K562 (cell line): ENCODE results near the gene LHX5. TPM values are rescaled to one million over a fixed set of nuclear protein-coding genes. Genes with fewer than 3 reads are reported as not detected.
A peak's percentile ranks its signal among the peaks of the same experiment; 100 is the strongest.

ENCODE experiments used
- C11orf30 ChIP-seq: fragments of 450-650 bp; IDR thresholded peaks from 2 replicates; pipeline ENCODE4 v1.6.1; 2016; ENCODE audit warnings: low read depth, mild to moderate bottlenecking
- CBFA2T2 ChIP-seq: fragments of 450-650 bp; conservative IDR thresholded peaks from 2 replicates; pipeline ENCODE4 v1.6.1; 2017; ENCODE audit warnings: mild to moderate bottlenecking
- CBX3 ChIP-seq, 2 experiments: IDR thresholded peaks; 1 replicate in 1 of 2; 2 replicates in 1 of 2; pipeline ENCODE4 v1.6.1; 2012; ENCODE audit warnings: inconsistent platforms in 2 of 2, low read length in 2 of 2, borderline replicate concordance in 1 of 2, control low read depth in 1 of 2
- CEBPB ChIP-seq: fragments of 450-650 bp; IDR thresholded peaks from 2 replicates; pipeline ENCODE4 v1.6.1; 2016; ENCODE audit warnings: missing genetic modification characterization, missing compliant biosample characterization
- EP300 ChIP-seq: IDR thresholded peaks from 2 replicates; pipeline ENCODE4 v1.6.1; 2012; ENCODE audit warnings: low read length, improper control_type of control experiment
- HNRNPL ChIP-seq: fragments of 200-400 bp; formaldehyde crosslinking; IDR thresholded peaks from 2 replicates; pipeline ENCODE4 v1.6.1; 2017; ENCODE audit warnings: low read depth, mild to moderate bottlenecking, low read length
- L3MBTL2 ChIP-seq: fragments of 450-650 bp; IDR thresholded peaks from 2 replicates; pipeline ENCODE4 v1.6.1; 2016; ENCODE audit warnings: mild to moderate bottlenecking, moderate library complexity
- MIER1 ChIP-seq: fragments of 450-650 bp; IDR thresholded peaks from 2 replicates; pipeline ENCODE4 v1.6.1; 2016; ENCODE audit warnings: antibody characterized with exemption, mild to moderate bottlenecking, low read depth
- MTF1 ChIP-seq: fragments of 250-450 bp; sonication (Bioruptor Pico); IDR thresholded peaks from 2 replicates; pipeline ENCODE4 v1.9.0; 2021; ENCODE audit warnings: moderate library complexity, mild to moderate bottlenecking, inconsistent platforms, borderline replicate concordance
- NR2C2 ChIP-seq, 2 experiments: fragments of 200-800 bp in 1 of 2; sonication (Bioruptor generic) in 1 of 2; sonication (generic) in 1 of 2; formaldehyde crosslinking in 1 of 2; IDR thresholded peaks; 2 replicates each; pipeline versions ENCODE4 v1.6.1 to v1.8.0; 2016 to 2022; ENCODE audit warnings: mild to moderate bottlenecking in 1 of 2, missing compliant biosample characterization in 1 of 2, missing genetic modification characterization in 1 of 2, missing genetic modification reagents in 1 of 2
- PHF20 ChIP-seq: fragments of 450-650 bp; IDR thresholded peaks from 2 replicates; pipeline ENCODE4 v1.6.1; 2018; ENCODE audit not compliant: partially characterized antibody
- PML ChIP-seq: IDR thresholded peaks from 2 replicates; pipeline ENCODE4 v1.6.1; 2012; ENCODE audit warnings: low read length, inconsistent platforms
- TARDBP ChIP-seq: fragments of 450-650 bp; IDR thresholded peaks from 2 replicates; pipeline ENCODE4 v1.6.1; 2016
- TRIM24 ChIP-seq, 2 experiments: fragments of 450-650 bp; IDR thresholded peaks; 2 replicates each; pipeline ENCODE4 v1.6.1; 2016
- ZBED1 ChIP-seq: IDR thresholded peaks from 2 replicates; pipeline ENCODE4 v1.6.1; 2014
- ZNF224 ChIP-seq: sonication (generic); formaldehyde crosslinking; IDR thresholded peaks from 2 replicates; pipeline ENCODE4 v1.8.0; 2022; ENCODE audit warnings: mild to moderate bottlenecking, missing genetic modification reagents
- polyA plus RNA-seq, 8 experiments: library from polyadenylated mRNA; depleted of rRNA in 4 of 8; stranded (reverse) in 5 of 8; unstranded in 3 of 8; fragments of >200 nt; fragmentation: Nextera tagmentation in 2 of 8; fragmentation: Illumina TruSeq in 1 of 8; extraction: Ambion mirVana in 2 of 8; extraction: Trizol in 1 of 8; gene quantifications; 2 replicates each; pipeline versions ENCODE4 v1.2.1 to v1.2.3, GENCODE V29; 2011 to 2014; ENCODE audit warnings: inconsistent platforms in 1 of 8, missing spikeins in 1 of 8
- total RNA-seq, 7 experiments: library from RNA; depleted of rRNA in 6 of 7; stranded (reverse); fragments of >200 nt in 6 of 7; fragmentation: Illumina TruSeq in 2 of 7; extraction: Trizol in 2 of 7; gene quantifications; 2 replicates each; pipeline versions ENCODE4 v1.2.1 to v1.2.3, GENCODE V29; 2011 to 2021; ENCODE audit warnings: low replicate concordance in 1 of 7
- TF ChIP-seq, protein P1 (sequence below): fragments of 450-650 bp; formaldehyde crosslinking; IDR thresholded peaks from 2 replicates; pipeline ENCODE4 v1.4.0; 2022; ENCODE audit warnings: missing genetic modification characterization
- TF ChIP-seq, protein P2 (sequence below): fragments of 450-650 bp; IDR thresholded peaks from 2 replicates; pipeline ENCODE4 v1.6.1; 2014; ENCODE audit warnings: low read depth, mild to moderate bottlenecking, moderate library complexity, borderline replicate concordance
- TF ChIP-seq, protein P3 (sequence below), 2 experiments: fragments of 200-800 bp in 1 of 2; sonication (Bioruptor generic) in 1 of 2; sonication (generic) in 1 of 2; formaldehyde crosslinking in 1 of 2; IDR thresholded peaks in 1 of 2; conservative IDR thresholded peaks in 1 of 2; 2 replicates each; pipeline versions ENCODE4 v1.5.0 to v1.6.1; 2016 to 2020; ENCODE audit warnings: missing compliant biosample characterization in 1 of 2, missing genetic modification characterization in 1 of 2, missing genetic modification reagents in 1 of 2
- TF ChIP-seq, protein P4 (sequence below), 2 experiments: fragments of 450-650 bp in 1 of 2; sonication (generic) in 1 of 2; formaldehyde crosslinking; conservative IDR thresholded peaks; 2 replicates each; pipeline versions ENCODE4 v1.4.0 to v1.8.1; 2020 to 2022; ENCODE audit warnings: mild to moderate bottlenecking in 1 of 2, missing genetic modification reagents in 1 of 2

LHX5 gene
- total and polyA plus RNA-seq, 9 of the 15 experiments (the other 6 are each of a cell fraction or from before 2014, with no cell fraction given): 0.04 to 0.17 (median 0.05) TPM; not detected in 6

DNA sequence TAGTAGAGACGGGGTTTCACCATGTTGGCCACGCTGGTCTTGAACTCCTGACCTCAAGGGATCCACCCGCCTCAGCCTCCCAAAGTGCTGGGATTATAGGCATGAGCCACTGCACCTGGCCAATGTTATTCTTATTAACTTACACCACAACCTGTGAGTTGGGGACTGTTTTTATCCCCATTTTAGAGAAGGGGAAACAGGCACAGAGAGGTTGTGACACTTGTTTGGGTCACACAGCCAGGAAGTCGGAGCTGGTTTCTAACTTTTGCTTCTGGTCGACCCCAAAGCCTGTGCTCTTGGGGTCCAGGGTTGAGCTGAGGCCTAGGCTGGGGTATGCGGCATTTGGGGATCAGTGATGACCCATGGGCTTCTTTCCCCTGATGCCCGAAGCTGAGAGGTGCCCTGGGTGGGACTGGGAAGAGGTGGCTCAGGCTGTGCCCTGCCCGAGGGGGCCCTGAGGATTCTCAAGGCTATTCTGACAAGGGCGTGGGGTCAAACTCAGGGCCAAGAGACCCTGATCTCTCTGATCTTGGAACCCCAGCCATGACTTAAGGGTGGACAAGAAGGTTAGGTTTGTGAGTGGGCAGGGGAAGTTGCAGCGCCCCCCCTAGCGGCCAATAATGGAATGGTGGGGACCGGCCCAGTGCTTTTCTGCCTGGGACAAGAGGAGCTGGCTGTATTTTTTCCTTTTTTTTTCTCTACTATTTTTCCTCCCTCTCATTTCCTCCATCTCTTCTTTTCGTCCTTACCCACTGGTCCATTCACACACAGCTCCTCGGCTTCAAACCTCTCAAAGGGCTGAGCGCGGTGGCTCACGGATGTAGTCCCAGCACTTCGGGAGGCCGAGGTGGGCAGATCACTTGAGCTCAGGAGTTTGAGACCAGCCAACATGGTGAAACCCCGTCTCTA lies 46.5 kb downstream of the LHX5 start (continued):
- 0 out of 2 replicates have a peak, but pooled peaks have one; percentile 9 for TF ChIP-seq NR2C2 (CRISPR knock-in tag; IDR thresholded peaks at IDR 0.05)
- TF ChIP-seq NR2C2 (tag; IDR thresholded peaks at IDR 0.05): no peak
- TF ChIP-seq HNRNPL: no peak
- TF ChIP-seq PML: no peak
- TF ChIP-seq CBFA2T2: no peak
- no peak for TF ChIP-seq TRIM24 (IDR thresholded peaks at IDR 0.05)
- TF ChIP-seq L3MBTL2: no peak
- TF ChIP-seq, protein P1, sequence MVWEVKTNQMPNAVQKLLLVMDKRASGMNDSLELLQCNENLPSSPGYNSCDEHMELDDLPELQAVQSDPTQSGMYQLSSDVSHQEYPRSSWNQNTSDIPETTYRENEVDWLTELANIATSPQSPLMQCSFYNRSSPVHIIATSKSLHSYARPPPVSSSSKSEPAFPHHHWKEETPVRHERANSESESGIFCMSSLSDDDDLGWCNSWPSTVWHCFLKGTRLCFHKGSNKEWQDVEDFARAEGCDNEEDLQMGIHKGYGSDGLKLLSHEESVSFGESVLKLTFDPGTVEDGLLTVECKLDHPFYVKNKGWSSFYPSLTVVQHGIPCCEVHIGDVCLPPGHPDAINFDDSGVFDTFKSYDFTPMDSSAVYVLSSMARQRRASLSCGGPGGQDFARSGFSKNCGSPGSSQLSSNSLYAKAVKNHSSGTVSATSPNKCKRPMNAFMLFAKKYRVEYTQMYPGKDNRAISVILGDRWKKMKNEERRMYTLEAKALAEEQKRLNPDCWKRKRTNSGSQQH: no peak
- TF ChIP-seq EP300: no peak
- TF ChIP-seq, protein P2, sequence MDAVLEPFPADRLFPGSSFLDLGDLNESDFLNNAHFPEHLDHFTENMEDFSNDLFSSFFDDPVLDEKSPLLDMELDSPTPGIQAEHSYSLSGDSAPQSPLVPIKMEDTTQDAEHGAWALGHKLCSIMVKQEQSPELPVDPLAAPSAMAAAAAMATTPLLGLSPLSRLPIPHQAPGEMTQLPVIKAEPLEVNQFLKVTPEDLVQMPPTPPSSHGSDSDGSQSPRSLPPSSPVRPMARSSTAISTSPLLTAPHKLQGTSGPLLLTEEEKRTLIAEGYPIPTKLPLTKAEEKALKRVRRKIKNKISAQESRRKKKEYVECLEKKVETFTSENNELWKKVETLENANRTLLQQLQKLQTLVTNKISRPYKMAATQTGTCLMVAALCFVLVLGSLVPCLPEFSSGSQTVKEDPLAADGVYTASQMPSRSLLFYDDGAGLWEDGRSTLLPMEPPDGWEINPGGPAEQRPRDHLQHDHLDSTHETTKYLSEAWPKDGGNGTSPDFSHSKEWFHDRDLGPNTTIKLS: no peak
- TF ChIP-seq CEBPB (tag): no peak
- no peak for TF ChIP-seq TARDBP
- peak; percentile 48 for TF ChIP-seq PHF20
- TF ChIP-seq MTF1 (CRISPR knock-in tag): no peak
- no peak for TF ChIP-seq C11orf30
- TF ChIP-seq CBX3 (IDR thresholded peaks at IDR 0.05; ENCODE audit: borderline replicate concordance in 1 of 2, low read length in 2 of 2): no peak
- TF ChIP-seq, protein P3, sequence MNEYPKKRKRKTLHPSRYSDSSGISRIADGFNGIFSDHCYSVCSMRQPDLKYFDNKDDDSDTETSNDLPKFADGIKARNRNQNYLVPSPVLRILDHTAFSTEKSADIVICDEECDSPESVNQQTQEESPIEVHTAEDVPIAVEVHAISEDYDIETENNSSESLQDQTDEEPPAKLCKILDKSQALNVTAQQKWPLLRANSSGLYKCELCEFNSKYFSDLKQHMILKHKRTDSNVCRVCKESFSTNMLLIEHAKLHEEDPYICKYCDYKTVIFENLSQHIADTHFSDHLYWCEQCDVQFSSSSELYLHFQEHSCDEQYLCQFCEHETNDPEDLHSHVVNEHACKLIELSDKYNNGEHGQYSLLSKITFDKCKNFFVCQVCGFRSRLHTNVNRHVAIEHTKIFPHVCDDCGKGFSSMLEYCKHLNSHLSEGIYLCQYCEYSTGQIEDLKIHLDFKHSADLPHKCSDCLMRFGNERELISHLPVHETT (CRISPR knock-in tag; conservative IDR thresholded peaks at IDR 0.05 in 1 of 2, IDR thresholded peaks at IDR 0.05 in 1 of 2): no peak
- TF ChIP-seq, protein P4, sequence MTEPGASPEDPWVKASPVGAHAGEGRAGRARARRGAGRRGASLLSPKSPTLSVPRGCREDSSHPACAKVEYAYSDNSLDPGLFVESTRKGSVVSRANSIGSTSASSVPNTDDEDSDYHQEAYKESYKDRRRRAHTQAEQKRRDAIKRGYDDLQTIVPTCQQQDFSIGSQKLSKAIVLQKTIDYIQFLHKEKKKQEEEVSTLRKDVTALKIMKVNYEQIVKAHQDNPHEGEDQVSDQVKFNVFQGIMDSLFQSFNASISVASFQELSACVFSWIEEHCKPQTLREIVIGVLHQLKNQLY (CRISPR knock-in tag; conservative IDR thresholded peaks at IDR 0.05): no peak
- TF ChIP-seq MIER1: no peak
- no peak for TF ChIP-seq ZBED1
- TF ChIP-seq ZNF224 (CRISPR knock-in tag): no peak
